Glomerular visceral epithelial cell (primary cell): Measurements from ENCODE around the gene CLCN4.

ENCODE experiments used
- DNase-seq: peaks from one replicate; pipeline ENCODE4 v3.0.0-alpha.2; 2016; ENCODE audit errors: extremely low spot score

Gene CLCN4

GRCh38 chrX:10195425-10195824 is 38.6 kb downstream of the CLCN4 start:
- no peak for DNase-seq

DNA sequence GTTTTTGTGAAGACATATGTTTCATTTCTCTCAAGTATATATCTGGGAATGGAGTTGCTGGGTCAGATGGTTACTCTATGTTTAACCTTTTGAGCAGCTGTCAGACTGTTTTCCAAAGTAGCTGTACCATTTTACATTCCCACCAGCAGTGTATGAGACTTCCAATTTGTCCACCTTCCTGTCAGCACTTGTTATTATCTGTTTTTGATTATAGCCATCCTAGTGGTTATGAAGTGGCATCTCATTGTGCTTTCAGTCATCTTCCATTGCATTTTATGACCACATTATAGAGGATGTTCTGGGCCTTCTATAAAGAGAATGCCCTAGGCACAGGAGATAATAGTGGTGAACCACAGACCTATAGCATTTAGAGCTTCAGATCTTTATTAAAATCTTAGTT is 39.2 kb downstream of the CLCN4 start:
- no peak for DNase-seq

GRCh38 chrX:10197279-10198210 is 40.8 kb downstream of the CLCN4 start:
- DNase-seq = no peak

- no peak for DNase-seq
Measured at GRCh38 chrX:10198254-10198653, 41.5 kb downstream of the CLCN4 start.

GRCh38 chrX:10199212-10199611 is 42.4 kb downstream of the CLCN4 start:
- no peak for DNase-seq

GRCh38 chrX:10203617-10204016 is 46.8 kb downstream of the CLCN4 start:
- DNase-seq = no peak

DNA sequence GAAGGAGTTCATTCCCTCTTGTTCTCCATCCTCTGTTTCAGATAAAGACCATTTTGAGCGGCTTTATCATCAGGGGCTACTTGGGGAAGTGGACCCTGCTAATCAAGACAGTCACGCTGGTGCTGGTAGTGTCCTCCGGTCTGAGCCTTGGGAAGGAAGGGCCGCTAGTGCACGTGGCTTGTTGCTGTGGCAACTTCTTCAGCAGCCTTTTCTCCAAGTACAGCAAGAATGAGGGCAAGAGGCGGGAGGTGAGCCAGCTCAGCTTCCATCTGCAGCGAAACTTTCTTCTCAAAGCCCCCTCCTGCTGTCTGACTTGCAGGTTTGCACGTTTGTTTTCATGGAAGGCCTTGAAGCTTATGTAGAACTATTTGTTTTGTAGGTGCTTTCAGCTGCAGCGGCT is 49.5 kb downstream of the CLCN4 start:
- DNase-seq = no peak

GRCh38 chrX:10208281-10208856 is 51.6 kb downstream of the CLCN4 start:
- no peak for DNase-seq

DNA sequence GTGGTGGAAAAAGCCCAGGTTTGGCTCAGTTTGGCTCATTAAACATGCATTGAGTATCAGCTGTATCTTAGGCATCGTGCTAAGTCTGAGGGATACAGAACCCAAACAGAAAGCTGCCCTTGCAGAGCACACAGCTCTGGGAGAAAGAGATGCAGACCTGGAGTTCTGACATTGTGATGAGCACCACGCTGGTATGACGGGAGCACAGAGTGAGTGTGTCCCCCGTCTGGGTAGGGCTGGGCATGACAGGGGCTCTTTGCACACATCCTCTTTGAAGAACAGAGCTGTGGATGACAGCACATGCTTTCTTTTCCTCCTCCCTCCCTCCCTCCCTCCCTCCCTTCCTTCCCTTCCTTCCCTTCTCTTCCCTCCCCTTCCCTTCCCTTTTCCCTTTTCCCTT is 52.2 kb downstream of the CLCN4 start:
- no peak for DNase-seq

GRCh38 chrX:10212395-10212794 is 55.6 kb downstream of the CLCN4 start:
- no peak for DNase-seq

GRCh38 chrX:10213716-10214115 is 56.9 kb downstream of the CLCN4 start:
- DNase-seq = no peak

DNA sequence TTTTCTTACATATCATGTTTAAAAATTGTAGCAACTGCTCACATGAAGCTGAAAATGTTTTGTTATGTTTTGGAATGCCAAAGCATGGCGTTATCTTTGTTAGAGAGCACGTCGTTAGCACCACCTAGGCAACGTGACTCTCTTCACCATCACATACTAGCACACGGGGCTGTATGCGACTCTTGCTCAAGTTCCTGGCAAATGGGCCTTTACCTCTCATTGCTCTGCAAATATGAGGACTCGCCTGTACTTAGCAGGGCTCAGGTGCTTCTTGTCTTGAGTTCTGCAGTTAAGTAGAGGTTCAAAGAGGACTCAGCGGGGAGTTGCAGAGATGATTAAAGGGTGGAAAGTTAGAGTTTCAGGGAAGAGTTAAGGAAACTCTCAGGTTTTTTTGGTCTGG is 59.4 kb downstream of the CLCN4 start:
- no peak for DNase-seq

DNA sequence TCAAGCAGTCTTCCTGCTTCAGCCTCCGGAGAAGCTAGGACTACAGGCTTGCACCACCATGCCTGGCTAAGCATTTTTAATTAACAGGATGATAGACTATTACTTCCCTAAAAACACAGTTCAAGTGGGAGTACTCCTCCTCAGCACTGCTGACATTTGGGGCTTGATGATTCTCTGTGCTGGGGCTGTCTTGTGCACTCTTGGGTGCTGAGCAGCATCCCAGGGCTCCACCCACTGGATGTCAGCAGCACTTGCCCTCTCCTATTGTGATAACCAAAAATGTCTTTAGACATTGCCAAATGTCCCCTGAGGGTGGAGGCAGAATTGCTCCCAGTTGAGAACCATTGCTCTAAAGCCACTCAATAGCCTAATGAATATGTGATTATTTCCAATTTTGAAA is 60.4 kb downstream of the CLCN4 start:
- DNase-seq = no peak

GRCh38 chrX:10221651-10222050 is 64.9 kb downstream of the CLCN4 start:
- no peak for DNase-seq

DNA sequence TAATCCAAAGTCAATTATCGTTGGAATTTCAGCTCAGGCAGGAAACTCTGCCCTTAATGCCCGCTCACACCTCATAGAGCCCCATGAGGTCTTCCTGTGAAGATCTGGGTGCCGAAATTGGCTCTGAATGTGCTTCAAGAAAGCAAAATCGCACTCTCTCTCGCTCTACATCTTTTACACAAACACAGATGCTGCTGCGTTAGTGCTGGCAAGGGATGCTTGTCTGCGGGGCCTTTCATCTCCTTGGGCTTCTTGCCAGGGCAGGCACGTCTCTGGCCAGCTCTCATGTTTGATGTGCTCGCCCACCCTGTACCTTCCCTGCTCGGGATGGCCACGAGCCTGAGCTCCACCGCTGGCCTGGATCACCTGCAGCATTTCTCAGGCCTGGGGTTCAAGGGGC is 66.5 kb downstream of the CLCN4 start:
- no peak for DNase-seq

DNA sequence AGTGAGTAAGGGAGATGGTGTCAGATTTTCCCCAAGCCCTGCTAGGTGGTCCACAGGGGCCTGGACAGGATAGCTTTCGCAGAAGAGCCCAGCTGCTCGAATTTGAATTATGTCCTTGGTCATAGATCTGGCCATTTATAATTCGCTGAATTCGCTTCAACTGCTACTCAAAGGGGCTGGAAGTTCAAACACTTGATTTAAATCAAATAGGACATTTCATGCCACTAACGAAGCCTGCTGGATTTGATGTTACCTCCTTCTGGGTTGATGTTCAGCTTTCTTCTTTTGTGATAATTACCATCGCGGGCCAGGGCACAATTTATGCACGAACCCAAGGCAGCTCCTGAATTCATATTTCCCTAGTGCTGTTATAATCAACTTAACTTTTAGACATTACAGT is 67.0 kb downstream of the CLCN4 start:
- no peak for DNase-seq

- no peak for DNase-seq
Measured at GRCh38 chrX:10230222-10230621, 73.4 kb downstream of the CLCN4 start.

DNA sequence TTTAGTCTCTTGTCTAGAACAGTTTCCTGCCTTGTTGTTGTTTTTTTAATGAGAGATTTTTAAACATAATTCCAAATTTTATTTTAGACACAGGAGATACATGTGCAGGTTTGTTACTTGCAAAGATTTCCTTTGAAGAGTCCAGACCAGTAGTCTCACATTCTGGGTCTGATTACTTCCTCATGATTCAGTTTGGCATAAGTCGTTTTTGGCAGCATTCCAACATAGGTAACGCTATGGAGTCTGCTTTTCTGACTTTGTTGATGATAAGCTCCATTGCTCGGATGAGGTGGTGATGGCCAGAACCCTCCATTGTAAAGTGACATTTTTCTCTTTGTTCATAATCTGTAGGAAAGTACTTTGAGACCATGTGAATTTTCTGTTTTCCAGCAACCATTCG is 74.7 kb downstream of the CLCN4 start:
- peak; percentile 9 for DNase-seq

- peak; percentile 37 for DNase-seq
Measured at GRCh38 chrX:10233173-10233572, 76.4 kb downstream of the CLCN4 start.

GRCh38 chrX:10233696-10234095 is 76.9 kb downstream of the CLCN4 start:
- no peak for DNase-seq

DNA sequence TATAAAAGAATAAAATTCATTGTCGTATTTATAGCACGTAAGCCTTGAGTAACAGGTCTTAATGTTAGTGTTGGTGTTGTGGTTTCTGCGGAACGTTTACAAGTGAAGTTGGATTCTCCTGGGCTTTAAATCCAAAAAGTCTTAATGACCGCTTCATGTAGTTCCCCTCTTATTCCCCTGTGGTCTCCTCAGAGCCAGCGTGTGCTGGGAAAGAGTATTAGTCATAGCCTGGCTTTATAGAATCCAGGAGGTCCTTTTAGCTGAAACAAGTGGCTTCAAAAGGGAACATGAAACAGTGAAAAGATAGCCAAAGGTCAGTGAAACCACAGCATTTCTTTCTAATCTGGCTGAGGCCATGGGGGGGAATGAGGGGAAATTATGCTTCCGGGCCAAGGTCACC is 79.1 kb downstream of the CLCN4 start:
- DNase-seq = peak; percentile 80

GRCh38 chrX:10237241-10237640 is 80.5 kb downstream of the CLCN4 start:
- DNase-seq = no peak

GRCh38 chrX:10239611-10240064 is 82.9 kb downstream of the CLCN4 start:
- peak; percentile 82 for DNase-seq
